Measurements from ENCODE around the gene C9orf43. TPM values are rescaled to one million over a fixed set of nuclear protein-coding genes. Genes with fewer than 3 reads are reported as not detected.
"Not testable (repeated sequence)": the region's sequence is repeated elsewhere in the genome, so short reads cannot be mapped to it uniquely, and the experiment has no call there.

The C9orf43 gene
- total RNA-seq, 2 experiments from 2014 or later: 0.40 TPM

GRCh38 chr9:113373676-113374392 is 36.7 kb upstream of the C9orf43 start:
- H3K4me1 Mint-ChIP-seq: peaks cover 16% of the 10 kb centered on the region
- no peaks in the 10 kb centered on the region for H3K27me3 Mint-ChIP-seq

GRCh38 chr9:113375057-113376023 is 35.2 kb upstream of the C9orf43 start:
- ChIA-PET POLR2A (interaction anchor here (1.9 to 2.3 kb wide), 3 partner anchors 27 to 35 kb away, joined by 7 to 25 read pairs (median 8); partner anchors contain the start of genes C9orf43, POLE3 and WDR31), CTCF (interaction anchor here (1.0 kb wide), 1 partner anchor 30 kb away, joined by 3 read pairs; no protein-coding TSS in a partner anchor)
- Mint-ChIP-seq H3K9me3 (no peaks in the 10 kb centered on the region), H3K27ac (peak overlapping the region; percentile 52), H3K4me1 (peaks cover 16% of the 10 kb centered on the region), H3K36me3 (ENCODE audit: low read depth) (peaks cover 21% of the 10 kb centered on the region), H3K4me3 (peak overlapping the region; percentile 76), H3K27me3 (no peaks in the 10 kb centered on the region)
- no peak for DNase-seq

More at GRCh38 chr9:113373676-113374392, 36.7 kb upstream of the C9orf43 start:
- CTCF ChIA-PET: no interaction called here
- H3K4me3 Mint-ChIP-seq: no peak overlapping the region
- H3K27ac Mint-ChIP-seq: no peak overlapping the region
- DNase-seq: no peak
- POLR2A ChIA-PET: interaction anchor here (0.6 to 0.7 kb wide), 2 partner anchors 23 to 98 kb away, joined by 3 read pairs; no protein-coding TSS in a partner anchor
- H3K9me3 Mint-ChIP-seq: no peaks in the 10 kb centered on the region
- peaks cover 21% of the 10 kb centered on the region for H3K36me3 Mint-ChIP-seq (ENCODE audit: low read depth)

DNA sequence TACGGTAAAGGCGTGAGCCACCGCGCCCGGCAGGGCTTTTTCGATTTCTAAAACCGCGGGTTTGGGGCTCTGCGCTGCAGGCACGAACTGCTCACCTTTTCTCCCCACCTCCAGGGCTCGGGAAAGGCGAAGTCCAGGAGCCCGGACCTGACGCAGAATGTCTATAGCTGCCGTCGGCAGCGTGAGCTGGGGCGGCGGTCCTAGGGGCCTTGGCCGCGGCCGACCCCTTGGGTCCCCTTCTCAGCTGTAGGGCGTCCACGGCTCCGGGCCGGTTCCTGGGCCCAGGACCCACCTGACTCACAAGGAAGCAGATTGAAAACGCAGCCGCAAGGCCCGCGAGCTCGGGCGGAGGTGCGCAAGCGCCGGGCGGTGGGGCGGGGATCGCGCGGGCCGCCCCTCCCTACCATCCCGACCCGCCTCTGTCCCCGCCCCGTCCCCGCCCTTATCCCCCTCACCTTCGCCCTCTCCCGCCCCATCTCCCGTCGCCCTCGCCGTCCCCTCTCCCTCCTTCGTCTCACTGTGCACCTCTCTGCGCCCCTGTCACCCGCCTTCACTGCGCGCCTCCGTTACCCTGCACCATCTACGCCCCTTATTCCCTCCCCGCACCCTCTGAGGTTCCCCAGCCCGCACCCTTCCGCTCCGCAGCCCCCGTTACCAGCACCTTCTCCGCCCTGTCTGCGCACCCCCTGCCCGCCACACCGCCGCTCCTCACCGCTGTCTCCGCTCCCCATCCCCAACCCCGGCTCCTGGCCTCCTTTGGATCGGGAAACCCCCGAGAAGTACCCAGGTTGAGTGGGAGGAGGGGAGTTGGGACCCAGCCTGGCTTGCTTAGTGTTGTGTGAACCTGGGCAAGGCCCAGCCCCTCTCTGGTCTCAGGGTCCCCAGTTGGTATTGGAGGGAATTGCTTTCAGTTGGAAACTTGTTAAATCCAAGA is 33.6 kb upstream of the C9orf43 start, which contains the start of gene HDHD3:
HDHD3 (minus strand) TSS at position 353 of the 934 bp plus-strand sequence. CDS start 2,632 bp downstream, outside the sequence.
- ChIA-PET POLR2A (interaction anchor here (0.7 to 2.3 kb wide), 11 partner anchors 9 to 102 kb away, joined by 3 to 25 read pairs (median 5); partner anchors contain the start of genes ALAD, C9orf43, CDC26 and POLE3), CTCF (interaction anchor here (0.8 to 1.5 kb wide), 7 partner anchors 12 to 281 kb away, joined by 3 to 9 read pairs (median 4); partner anchors contain the start of genes ALAD, C9orf43, CDC26 and POLE3)
- Mint-ChIP-seq H3K4me3 (peak within 1 kb of the TSS; percentile 76), H3K9me3 (no peaks in the 10 kb centered on the region), H3K27ac (peak within 1 kb of the TSS; percentile 67), H3K36me3 (ENCODE audit: low read depth) (peaks cover 21% of the 10 kb centered on the region), H3K27me3 (no peaks in the 10 kb centered on the region), H3K4me1 (peaks cover 24% of the 10 kb centered on the region)
- DNase-seq: peak; percentile 85

DNA sequence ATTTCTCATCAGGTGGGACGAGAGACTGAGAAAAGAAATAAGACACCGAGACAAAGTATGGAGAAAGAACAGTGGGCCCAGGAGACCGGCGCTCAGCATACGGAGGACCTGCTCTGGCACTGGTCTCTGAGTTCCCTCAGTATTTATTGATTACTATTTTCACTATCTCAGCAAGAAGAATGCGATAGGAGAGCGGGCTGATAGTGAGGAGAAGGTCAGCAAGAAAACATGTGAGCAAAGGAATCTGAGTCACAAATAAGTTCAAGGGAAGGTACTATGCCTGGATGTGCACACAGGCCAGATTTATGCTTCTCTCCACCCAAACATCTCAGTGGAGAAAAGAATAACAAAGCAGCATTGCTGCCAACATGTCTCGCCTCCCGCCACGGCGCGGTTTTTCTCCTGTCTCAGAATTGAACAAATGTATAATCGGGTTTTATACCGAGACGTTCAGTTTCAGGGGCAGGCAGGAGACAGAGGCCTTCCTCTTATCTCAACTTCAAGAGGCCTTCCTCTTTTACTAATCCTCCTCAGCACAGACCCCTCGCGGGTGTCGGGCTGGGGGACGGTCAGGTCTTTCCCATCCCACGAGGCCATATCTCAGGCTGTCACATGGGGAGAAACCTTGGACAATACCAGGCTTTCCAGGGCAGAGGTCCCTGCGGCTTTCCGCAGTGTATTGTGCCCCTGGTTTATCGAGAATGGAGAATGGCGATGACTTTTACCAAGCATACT is 31.3 kb upstream of the C9orf43 start:
- H3K4me3 Mint-ChIP-seq, CTCF ChIA-PET, POLR2A ChIA-PET, H3K27ac Mint-ChIP-seq, H3K27me3 Mint-ChIP-seq, H3K9me3 Mint-ChIP-seq, DNase-seq: not testable (repeated sequence)
- peaks cover 24% of the 10 kb centered on the region for H3K4me1 Mint-ChIP-seq
- H3K36me3 Mint-ChIP-seq (ENCODE audit: low read depth): peaks cover 11% of the 10 kb centered on the region

DNA sequence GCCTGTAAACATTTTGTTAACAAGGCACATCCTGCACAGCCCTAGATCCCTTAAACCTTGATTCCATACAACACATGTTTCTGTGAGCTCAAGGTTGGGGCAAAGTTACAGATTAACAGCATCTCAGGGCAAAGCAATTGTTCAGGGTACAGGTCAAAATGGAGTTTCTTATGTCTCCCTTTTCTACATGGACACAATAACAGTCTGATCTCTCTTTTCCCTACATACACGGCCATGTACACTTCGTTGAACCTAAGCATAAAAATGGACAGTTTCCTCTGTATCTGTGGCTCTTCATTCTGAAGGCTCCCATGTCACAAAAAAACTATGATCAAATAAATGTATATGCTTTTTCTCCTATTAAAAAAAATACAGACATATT is 30.7 kb upstream of the C9orf43 start:
- H3K27ac Mint-ChIP-seq; H3K27me3 Mint-ChIP-seq; CTCF ChIA-PET; H3K9me3 Mint-ChIP-seq; H3K4me3 Mint-ChIP-seq; POLR2A ChIA-PET; DNase-seq; H3K36me3 Mint-ChIP-seq (ENCODE audit: low read depth): not testable (repeated sequence)
- peaks cover 21% of the 10 kb centered on the region for H3K4me1 Mint-ChIP-seq

- H3K4me1 Mint-ChIP-seq: peaks cover 11% of the 10 kb centered on the region
- no peak overlapping the region for H3K27ac Mint-ChIP-seq
- H3K9me3 Mint-ChIP-seq: no peaks in the 10 kb centered on the region
- ChIA-PET POLR2A (no interaction called here), CTCF (no interaction called here)
- DNase-seq: no peak
- no peaks in the 10 kb centered on the region for H3K27me3 Mint-ChIP-seq
- H3K36me3 Mint-ChIP-seq (ENCODE audit: low read depth): peaks cover 3% of the 10 kb centered on the region
- no peak overlapping the region for H3K4me3 Mint-ChIP-seq
These were observed 29.6 kb upstream of the C9orf43 start for GRCh38 chr9:113380869-113381378.

- H3K4me1 Mint-ChIP-seq: peaks cover 11% of the 10 kb centered on the region
- H3K36me3 Mint-ChIP-seq (ENCODE audit: low read depth); POLR2A ChIA-PET; CTCF ChIA-PET; H3K9me3 Mint-ChIP-seq; H3K27me3 Mint-ChIP-seq; H3K4me3 Mint-ChIP-seq; DNase-seq; H3K27ac Mint-ChIP-seq: not testable (repeated sequence)
These were observed 29.1 kb upstream of the C9orf43 start for GRCh38 chr9:113381441-113381840.

DNA sequence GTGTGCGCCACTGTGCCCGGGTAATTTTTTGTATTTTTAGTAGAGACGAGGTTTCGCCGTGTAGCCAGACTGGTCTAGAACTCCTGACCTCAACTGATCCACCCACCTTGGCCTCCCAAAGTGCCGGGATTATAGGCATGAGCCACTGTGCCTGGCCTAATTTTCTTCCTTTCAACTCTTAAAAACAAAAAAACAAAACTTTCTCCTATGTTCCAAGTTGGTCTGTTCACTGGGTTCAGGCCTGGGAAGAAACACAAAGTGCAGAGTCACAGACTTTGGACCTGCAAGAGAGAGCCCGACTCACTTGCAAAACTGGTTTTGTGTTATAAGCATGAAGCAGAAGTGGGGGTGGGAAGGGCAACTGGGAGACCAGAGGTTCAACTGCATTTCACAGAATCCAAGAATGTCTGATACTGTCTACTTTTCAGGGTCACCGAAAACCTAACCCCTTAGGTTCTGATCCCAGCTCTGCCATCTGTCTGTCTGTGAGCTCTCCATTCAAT is 28.6 kb upstream of the C9orf43 start:
- ChIA-PET POLR2A (no interaction called here), CTCF (no interaction called here)
- Mint-ChIP-seq H3K27me3 (no peaks in the 10 kb centered on the region), H3K4me1 (peaks cover 11% of the 10 kb centered on the region), H3K27ac (no peak overlapping the region), H3K36me3 (ENCODE audit: low read depth) (peaks cover 6% of the 10 kb centered on the region), H3K9me3 (no peaks in the 10 kb centered on the region), H3K4me3 (no peak overlapping the region)
- no peak for DNase-seq

GRCh38 chr9:113386571-113387393 is 23.8 kb upstream of the C9orf43 start:
- no peak for DNase-seq
- Mint-ChIP-seq H3K27me3 (no peaks in the 10 kb centered on the region), H3K4me3 (no peak overlapping the region), H3K36me3 (ENCODE audit: low read depth) (peaks cover 18% of the 10 kb centered on the region), H3K27ac (no peak overlapping the region), H3K9me3 (no peaks in the 10 kb centered on the region), H3K4me1 (no peaks in the 10 kb centered on the region)
- CTCF ChIA-PET: interaction anchor here (0.6 to 1.9 kb wide), 3 partner anchors 14 to 93 kb away, joined by 3 to 7 read pairs (median 3); partner anchors contain the start of genes ALAD, C9orf43 and POLE3
- POLR2A ChIA-PET: interaction anchor here (1.1 kb wide), 1 partner anchor 37 kb away, joined by 3 read pairs; the partner anchor contains the start of gene BSPRY

DNA sequence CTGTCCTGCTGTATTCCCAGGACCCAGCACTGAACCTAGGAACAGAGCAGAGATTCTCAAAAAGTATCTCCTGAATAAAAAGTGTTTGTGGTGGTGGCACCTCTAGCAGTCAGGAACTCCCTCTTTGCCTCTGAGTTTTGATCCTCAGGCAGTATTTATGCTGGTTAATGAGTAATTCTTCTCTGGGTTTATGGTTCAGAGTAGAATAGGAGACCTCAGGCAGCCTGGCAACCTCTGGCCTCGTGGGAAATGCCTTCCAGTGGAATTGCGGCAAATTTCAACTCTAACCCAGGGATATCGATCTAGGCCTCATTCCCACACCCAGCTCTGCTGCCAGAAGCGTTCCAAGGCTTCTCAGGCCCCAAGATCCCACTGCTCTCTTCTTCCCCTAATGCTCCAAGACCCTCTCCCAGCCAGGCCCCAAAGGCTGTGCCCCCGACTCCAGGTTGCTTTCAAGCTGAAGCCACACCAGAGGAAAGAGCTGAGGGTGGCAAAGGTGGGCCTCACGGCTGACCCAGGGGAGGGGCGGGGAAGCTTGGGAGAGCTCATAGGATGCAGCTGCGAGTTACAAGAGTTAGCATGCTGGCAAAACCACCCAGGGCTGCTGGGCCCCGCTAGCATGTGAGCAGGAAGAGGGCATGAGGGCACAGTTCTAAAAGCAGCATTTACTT is 22.9 kb upstream of the C9orf43 start:
- H3K27me3 Mint-ChIP-seq: no peaks in the 10 kb centered on the region
- H3K4me3 Mint-ChIP-seq: no peak overlapping the region
- H3K9me3 Mint-ChIP-seq: no peaks in the 10 kb centered on the region
- H3K4me1 Mint-ChIP-seq: no peaks in the 10 kb centered on the region
- POLR2A ChIA-PET: interaction anchor here (1.1 kb wide), 1 partner anchor 38 kb away, joined by 3 read pairs; the partner anchor contains the start of gene BSPRY
- H3K36me3 Mint-ChIP-seq (ENCODE audit: low read depth): peaks cover 24% of the 10 kb centered on the region
- CTCF ChIA-PET: interaction anchor here (1.9 kb wide), 1 partner anchor 13 kb away, joined by 7 read pairs; the partner anchor contains the start of gene ALAD
- H3K27ac Mint-ChIP-seq: no peak overlapping the region
- DNase-seq: no peak
